Stimulated activated CD4-positive, alpha-beta T cell treated with anti-CD3 and anti-CD28 coated beads, Interleukin-1b, Interleukin-23, amount 100 ng/mL, for 24 hours (primary cell): Measurements from ENCODE around the gene RBM34.
"Not testable (repeated sequence)": the region's sequence is repeated elsewhere in the genome, so short reads cannot be mapped to it uniquely, and the experiment has no call there.

ENCODE experiments used
- DNase-seq, 4 experiments: peaks; one replicate each; pipeline ENCODE4 v3.0.0-alpha.2; 2020; ENCODE audit warnings: low read depth in 4 of 4, low spot score in 1 of 4

RBM34 gene, protein sequence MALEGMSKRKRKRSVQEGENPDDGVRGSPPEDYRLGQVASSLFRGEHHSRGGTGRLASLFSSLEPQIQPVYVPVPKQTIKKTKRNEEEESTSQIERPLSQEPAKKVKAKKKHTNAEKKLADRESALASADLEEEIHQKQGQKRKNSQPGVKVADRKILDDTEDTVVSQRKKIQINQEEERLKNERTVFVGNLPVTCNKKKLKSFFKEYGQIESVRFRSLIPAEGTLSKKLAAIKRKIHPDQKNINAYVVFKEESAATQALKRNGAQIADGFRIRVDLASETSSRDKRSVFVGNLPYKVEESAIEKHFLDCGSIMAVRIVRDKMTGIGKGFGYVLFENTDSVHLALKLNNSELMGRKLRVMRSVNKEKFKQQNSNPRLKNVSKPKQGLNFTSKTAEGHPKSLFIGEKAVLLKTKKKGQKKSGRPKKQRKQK

DNA sequence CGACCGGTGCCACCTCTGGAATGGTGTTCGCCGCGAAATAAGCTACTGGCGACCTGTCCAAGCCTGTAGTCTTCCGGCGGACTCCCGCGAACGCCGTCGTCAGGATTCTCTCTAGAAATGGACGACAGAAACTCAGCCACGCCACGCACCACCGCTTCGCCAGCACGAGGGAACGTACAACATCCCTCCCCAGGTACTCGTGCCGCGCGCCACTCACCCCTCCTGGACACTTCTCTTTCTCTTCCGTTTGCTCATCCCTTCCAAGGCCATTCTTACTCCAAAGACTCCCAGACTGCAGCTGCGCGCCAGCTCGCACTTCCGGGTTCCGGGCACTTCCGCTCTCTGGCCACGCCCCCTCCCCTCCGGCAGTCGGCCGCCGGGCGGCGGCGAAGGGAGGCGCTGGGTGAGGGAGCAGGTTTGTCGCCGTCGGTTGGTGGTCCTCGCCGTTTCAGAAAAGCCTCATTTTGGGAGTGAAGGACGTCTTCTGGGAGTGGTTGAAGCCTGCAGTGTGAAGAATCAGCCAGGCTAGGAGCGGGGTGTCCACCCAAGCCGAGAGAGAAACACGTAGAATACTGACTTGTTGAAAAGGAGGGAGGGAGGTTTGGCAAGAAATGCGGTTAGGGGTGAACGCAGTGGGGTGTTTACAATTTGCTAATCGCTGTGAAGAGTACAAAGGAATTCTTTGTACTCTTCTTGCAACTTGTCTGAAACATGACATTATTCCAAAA lies at the start of gene RBM34:
RBM34 (minus strand) TSS at position 294 of the 728 bp plus-strand sequence; CDS start at position 270, 24 bp downstream.
- peak; percentile 81 to 89 (median 86) for DNase-seq

DNA sequence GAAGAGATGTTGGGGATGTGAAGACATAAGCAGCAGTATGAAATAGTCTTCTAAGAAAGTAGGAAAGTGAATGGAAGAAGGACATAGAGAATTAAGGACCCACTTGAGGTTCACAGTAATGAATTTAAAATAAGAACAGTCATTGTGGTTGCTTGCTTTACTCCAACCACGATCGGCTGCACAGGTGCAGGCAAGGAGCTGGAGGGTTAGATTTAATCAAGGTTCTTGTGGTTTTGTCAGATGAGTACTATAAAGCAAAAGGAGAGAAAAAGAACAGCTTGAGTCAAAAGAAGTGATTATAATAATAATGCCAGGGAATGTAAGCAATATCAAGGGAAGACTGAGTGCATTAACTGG lies 46.1 kb upstream of the RBM34 start:
- peak in 2 of 4 experiments; percentile 20 to 28 for DNase-seq

DNA sequence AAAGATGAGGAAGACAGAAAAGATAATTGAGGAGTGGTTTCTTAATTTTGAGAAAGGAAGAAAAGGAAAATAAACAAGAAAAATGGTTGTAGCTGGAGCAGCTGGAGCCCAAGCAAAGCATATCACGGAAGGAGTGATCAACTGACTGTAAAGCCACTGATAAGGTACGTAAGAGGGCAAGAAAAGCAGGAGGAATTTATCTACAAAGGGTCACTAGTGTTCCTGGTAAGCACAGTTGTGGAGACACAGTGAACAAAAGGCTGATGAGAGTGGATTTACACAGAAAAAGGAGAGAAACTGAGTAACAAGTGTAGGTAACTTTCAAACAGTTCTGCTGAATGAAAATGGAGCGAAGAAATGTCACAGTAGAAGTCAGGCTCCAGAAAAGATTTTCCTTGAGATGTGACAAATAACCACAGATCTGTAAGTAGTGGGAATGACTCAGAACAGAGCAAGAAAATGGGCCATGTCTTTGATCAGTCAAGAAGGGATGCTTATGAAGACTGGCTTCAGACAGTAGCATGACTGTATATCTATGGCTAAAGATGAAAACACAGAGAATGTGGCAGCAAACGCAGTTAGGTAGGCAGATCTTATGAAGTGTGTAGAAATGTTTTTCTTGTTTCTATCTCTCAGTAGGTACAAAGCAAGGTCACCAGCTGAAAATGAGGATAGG lies 45.6 kb upstream of the RBM34 start:
- DNase-seq: no peak

DNA sequence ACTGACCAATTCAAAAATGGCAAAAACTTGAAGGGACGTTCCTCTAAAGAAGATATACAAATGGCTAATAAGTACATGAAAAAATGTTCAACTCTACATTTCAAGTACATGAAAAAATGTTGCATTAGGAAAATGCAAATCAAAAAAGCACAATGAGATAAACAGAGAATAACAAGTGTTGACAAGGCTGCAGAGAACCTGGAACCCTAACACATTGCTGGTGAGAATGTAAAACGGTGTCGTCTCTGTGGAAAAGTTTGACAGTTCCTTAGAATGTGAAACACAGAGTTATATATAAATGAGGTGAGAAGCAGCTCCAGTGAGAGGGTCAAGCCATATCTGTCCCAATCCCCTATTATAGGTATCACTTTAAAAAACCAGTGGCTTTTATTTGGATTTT lies 44.6 kb upstream of the RBM34 start:
- no peak for DNase-seq

DNA sequence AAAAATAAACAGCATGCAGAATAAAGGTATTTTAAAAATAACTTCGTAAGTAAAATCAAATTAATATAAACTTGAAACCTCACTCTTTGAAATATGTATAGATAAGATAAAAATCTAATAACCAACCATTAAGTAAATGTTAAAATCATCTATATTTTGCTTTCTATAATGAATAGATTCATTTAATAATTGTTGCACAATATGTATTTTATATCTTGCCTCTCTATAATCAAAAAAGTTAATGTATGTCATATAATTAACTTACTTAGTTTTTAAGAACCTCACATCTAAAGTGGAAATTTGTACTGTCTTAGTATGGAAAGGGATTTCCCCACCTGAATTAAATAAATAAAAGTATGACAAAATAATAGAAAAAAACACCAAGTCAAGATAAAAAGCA lies 42.4 kb upstream of the RBM34 start:
- DNase-seq: no peak

DNA sequence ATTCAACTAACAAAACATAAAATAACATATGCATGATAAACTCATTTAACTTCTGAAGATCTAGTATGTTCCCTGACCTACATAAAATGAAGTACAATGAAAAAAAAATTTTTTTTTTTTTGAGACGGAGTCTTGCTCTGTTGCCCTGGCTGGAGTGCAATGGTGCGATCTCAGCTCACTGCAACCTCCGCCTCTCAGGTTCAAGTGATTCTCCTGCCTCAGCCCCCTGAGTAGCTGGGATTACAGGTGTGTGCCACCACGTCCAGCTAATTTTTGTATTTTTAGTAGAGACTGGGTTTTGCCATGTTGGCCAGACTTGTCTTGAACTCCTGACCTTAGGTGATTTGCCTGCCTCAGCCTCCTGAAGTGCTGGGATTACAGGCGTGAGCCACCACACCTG lies 41.4 kb upstream of the RBM34 start:
- DNase-seq: not testable (repeated sequence)

DNA sequence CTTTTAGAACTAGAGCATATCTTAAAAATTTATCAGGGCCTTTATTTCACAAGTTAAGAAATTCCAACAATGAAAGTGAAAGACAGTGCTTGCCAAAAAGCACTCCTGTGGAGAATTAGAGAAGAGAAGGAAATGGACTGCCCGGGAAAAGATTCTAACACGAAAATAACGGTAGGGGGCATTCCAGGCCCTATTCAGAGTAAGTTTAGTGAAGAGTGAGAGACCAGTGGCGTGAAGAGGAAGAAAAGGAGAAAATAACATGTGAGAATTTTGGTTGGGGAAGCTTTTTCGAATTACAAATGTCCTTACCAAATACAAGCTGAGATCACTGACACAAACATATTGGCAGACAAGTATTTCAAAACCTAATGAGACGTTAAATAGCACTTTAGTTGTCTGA lies 38.4 kb upstream of the RBM34 start:
- no peak for DNase-seq

DNA sequence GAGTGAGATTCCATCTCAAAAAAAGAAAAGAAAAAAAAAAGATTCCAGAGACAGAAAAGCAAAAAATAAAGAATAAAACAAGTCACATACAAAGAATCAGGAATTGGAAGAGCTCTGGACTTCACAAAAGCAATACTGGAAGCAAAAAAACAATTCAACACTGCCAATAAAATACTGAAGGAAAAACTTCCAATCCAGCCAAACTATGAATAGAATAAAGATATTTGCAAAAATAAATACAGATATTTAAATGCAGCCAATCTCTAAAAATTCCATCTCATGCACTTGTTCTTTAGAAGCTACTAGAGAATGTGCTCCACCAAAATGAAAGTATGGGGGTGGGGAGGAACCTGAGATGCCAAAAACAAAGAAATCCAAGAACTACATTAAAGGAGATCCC lies 29.4 kb upstream of the RBM34 start:
- no peak for DNase-seq

DNA sequence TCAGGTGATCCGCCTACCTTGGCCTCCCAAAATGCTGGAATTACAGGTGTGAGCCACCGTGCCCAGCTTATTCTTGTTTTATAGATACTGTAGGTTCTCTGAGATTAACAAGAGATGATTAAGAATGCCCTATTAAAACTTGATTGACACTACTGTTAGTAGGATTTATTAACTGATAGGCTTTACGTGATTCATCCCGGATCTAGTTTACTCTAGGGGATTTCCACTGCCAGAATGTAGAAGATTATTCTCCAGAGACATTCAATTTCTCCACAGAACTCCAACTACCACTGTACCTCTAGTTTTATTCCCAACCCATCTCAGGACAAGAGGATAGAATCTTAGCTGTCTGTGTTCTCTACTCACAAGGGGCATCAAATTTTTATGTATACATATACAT lies 26.3 kb upstream of the RBM34 start:
- no peak for DNase-seq

DNA sequence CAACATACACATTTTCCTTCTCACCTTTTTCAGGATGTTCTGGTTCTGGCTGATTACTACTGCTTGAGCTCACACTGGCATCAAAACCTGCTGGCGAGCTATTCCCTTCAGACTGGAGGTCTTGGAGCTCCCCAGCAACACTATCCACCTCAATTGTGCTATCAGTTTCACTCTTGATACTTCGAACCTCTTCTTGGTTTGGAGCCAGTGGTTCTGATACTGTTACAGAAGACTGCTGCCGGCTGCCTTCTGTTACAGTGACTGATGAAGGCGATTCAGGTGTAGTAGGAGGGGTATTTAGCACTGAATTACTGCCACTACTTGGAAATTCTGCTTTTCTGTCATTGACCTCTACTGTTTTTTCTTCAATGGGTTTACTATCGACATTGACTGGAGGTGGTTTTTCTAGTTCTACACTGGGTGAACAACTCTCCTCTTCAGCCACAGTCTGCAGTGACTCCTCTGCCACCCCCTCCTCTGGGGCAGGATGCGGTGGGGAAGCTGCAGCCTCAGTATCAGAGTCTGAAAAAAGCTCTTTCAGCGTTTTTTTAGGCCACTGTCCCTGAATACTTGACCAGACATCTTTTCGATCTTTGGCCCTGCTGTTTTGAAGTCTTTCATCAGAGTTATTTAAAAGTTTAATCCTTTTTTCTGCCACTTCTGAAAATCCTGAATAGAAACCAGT lies 20.7 kb upstream of the RBM34 start:
- DNase-seq: no peak

DNA sequence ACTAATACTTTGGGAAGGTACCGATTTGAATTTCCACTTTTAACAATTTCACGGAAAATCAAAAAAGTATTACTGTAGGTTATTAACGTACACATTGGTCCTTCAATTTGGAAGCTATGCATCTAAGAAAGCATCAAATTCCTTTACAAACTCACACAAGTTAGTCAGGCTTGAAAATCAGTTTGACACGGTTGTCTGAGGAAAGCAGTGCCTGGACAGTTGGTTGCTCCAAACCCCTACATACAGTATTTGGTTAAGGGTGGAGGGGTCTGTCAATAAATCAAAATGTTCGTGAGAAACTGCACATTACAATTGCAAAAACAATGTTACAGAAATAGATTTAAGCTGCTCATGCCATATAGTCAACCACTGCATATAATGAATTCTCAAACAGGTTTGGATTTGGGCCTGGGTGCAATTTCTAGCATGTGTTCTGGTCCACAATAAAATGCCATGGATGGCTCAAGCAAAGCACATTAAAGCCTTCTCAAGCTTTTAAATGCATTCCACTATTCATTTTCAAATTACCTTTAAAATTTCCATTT lies 19.9 kb upstream of the RBM34 start:
- no peak for DNase-seq

DNA sequence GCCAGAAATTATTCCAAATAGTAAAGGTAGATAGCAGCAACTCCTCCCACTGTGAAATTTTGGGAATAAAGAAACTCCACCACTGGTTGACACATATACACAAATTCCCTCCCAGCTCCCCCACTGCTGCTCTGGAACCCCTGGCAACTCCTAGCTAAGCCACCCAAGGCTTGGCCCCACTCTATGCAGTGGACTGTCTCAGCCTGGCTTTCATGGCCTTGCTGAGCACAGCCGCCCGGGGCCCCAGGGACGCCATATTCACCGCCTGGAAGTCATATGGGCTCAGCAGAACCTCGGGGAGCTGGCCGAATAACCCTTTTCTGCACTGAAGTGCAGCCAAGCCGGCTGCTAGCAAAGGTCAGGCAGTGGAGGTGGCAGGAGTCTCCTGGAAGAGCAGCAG lies 15.4 kb upstream of the RBM34 start:
- DNase-seq: no peak

DNA sequence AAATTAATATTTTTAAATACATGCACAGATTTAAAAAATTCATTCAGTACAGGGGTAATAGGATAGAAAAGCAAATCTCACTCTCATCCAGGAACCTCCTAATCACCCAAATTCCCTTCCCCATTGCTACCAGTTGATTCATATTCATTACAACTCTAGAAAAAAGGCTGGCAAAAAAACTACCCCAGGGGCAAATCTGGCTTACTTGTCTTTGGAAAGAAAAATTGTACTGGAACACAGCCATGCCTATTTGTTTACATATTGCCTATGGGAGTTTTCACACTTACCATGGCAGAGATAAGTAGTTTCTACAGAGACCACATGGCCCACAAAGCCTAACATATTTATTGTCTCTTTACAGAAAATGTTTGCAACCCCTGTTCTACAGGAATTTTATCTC lies 8.9 kb upstream of the RBM34 start:
- DNase-seq: no peak

DNA sequence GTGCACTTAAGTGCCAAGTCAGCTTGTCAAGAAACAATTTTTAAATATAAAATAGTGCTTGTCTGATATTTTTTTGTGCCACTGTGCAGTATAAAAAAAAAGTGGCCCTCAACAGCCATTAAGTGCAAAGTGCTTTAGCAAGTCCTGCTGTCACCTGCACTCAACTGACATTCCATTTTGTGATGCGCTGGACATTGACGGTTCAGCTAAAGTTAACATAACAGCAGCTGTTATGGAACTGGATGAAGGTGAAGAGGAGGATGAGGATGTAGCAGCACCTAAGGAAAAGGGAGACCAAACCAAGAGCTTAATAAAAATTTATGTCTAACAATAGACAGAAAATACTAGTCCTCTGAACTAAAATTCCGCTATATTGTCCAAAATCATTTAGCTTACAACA lies 7.3 kb upstream of the RBM34 start:
- no peak for DNase-seq

DNA sequence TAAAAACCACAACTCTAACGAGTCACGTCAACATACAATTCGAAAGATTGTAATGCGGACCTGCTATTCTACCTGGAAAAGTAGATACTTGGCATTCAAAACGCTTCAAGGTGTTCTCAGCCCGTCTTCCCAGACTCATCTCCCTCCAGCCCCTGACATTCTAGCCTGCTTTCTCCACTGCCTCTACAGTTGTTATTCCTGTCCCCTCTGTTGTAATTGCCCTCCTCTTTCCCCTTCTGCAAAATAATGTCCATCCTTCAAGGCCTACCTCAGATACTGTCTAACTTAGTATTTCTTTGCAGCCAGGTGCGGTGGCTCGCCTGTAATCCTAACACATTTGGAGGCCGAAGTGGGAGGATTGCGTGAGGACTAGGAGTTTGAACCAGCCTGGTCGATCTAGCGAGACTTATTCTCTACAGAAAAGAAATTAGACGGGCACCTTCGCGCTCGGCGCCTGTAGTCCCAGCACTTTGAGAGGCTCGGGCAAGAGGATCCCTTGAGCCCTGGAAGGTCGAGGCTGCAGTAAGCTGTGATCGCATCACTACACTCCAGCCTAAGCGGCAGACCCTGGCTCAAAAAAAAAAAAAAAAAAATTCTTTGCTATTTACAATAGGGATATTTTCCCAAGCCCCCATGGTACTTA lies 756 bp upstream of the RBM34 start:
- no peak for DNase-seq

DNA sequence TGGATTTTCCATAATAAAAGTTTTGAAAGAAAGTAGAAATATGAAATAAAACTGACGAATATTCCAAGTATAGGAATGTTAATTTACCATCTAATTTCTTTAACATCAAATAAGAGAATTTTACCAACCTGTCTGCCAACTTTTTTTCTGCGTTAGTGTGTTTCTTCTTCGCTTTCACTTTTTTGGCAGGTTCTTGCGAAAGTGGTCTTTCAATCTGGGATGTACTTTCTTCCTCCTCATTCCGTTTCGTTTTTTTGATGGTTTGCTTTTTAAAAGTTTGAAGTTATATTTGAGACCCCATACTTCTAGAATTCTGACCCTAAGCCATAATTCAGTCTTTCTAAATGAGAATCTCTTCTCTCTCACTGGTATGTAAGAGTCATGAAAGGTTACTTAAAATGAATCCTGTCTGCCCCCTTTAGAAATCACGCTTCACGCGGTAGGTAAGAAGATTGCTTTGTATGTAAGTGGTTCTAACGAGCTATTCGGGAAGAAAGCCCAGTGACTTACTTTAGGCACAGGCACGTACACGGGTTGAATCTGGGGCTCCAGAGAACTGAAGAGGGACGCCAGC lies 580 bp downstream of the RBM34 start:
- no peak for DNase-seq

DNA sequence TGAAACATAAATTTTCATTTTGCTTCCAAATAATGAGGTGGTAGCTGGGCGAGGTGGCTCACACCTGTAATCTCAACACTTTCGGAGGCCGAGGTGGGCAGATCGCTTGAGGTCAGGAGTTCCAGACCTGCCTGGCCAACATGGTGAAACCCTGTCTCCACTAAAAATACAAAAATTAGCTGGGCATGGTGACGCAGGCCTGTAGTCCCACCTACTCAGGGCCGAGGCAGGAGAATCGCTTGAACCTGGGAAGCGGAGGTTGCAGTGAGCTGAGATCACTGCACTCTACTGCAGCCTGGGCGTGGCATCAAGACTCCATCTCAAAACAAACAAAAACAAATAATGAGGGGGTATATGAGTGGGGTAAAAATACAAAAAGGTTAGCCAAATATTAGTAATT lies 1.1 kb downstream of the RBM34 start:
- not testable (repeated sequence) for DNase-seq

DNA sequence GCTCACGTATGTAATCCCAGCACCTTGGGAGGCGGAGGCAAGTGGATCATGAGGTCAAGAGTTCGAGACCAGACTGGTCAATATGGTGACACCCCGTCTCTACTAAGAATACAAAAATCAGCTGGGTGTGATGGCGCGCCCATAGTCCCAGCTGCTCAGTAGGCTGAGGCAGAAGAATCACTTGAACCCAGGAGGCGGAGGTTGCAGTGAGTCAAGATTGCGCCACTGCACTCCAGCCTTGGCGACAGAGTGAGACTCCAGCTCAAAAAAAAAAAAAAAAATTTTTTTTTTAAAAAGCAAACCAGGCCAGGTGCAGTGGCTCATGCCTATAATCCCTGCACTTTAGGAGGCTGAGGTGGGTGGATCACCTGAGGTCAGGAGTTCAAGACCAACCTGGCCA lies 1.8 kb downstream of the RBM34 start:
- DNase-seq: not testable (repeated sequence)

DNA sequence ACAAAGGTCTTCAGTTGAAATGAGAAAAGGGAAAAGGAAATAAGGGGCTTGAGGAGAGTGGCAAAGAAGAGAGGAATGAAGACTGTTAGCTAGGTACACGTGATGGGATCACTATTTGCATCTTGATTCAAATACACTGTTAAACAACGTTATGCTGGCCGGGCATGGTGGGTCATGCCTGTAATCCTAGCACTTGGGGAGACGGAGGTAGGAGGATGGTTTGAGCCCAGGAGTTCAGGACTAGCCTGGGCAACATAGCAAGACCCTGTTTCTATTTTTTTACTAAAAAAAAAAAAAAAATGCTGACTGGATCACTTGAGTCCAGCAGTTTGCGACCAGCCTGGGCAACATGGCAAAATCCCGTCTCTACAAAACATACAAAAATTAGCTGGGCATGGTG lies 2.4 kb downstream of the RBM34 start:
- no peak for DNase-seq

DNA sequence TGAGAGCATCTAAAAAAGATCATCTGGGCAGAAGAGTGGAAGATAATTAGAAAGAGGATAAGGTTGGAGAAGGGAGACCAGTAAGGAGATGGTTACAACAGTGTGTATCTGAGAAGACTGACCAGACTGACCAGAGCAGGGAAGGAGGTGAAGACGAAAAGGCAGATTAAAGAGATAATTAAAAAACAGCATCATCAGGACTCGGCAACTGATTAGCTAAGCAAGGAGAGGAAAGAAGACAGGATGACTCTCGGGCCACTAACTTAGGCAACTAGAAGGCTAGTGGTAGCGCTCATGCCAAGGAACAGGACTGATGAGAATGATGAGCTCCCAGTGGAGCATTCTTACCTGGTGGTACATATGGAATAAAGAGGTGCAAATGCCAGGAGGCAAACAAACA lies 3.9 kb downstream of the RBM34 start:
- DNase-seq: no peak
